Vagina (tissue), 2 donors: ENCODE results near the gene SLC25A21.

Experiments
- CTCF ChIP-seq, 3 experiments: fragments of 450-650 bp in 2 of 3; fragments of 200-600 bp in 1 of 3; sonication (generic) in 1 of 3; IDR thresholded peaks; one replicate each; pipeline ENCODE4 v1.5.1; 2017 to 2019; ENCODE audit warnings: antibody characterized with exemption in 3 of 3, mild to moderate bottlenecking in 2 of 3, moderate library complexity in 2 of 3
- POLR2A ChIP-seq, 2 donors: fragments of 450-650 bp; IDR thresholded peaks; one replicate each; pipeline ENCODE4 v1.6.1; 2017; ENCODE audit warnings: antibody characterized with exemption in 2 of 2, mild to moderate bottlenecking in 2 of 2, moderate library complexity in 2 of 2
- POLR2AphosphoS5 ChIP-seq, 2 donors: sonication (generic); formaldehyde crosslinking; IDR thresholded peaks; one replicate each; pipeline ENCODE4 v1.9.0; 2017; ENCODE audit warnings: antibody characterized with exemption in 2 of 2, mild to moderate bottlenecking in 2 of 2, low read depth in 1 of 2; ENCODE audit not compliant: insufficient read depth in 1 of 2

- TF ChIP-seq CTCF (IDR thresholded peaks at IDR 0.05) (no peak), POLR2A (IDR thresholded peaks at IDR 0.05) (no peak), POLR2AphosphoS5 (IDR thresholded peaks at IDR 0.05; ENCODE audit: insufficient read depth in 1 of 2, low read depth in 1 of 2) (no peak)
Observed at GRCh38 chr14:36723530-36723929, 448.9 kb downstream of the SLC25A21 start.
